GM12874 (cell line): ENCODE measurements around the gene POU2F3.
A peak's percentile ranks its signal among the peaks of the same experiment; 100 is the strongest.

Experiments
- CTCF ChIP-seq: IDR thresholded peaks from 2 replicates; pipeline ENCODE4 v1.5.1; 2011; ENCODE audit warnings: low read depth, mild to moderate bottlenecking, control low read depth, low read length, moderate library complexity; ENCODE audit not compliant: insufficient read depth

Gene POU2F3

GRCh38 chr11:120203626-120204025 is 36.3 kb upstream of the POU2F3 start:
- TF ChIP-seq CTCF, result no peak

GRCh38 chr11:120205596-120206161 is 34.3 kb upstream of the POU2F3 start:
- TF ChIP-seq CTCF, result no peak

GRCh38 chr11:120207512-120207911 is 32.4 kb upstream of the POU2F3 start:
- no peak for TF ChIP-seq CTCF

GRCh38 chr11:120208001-120208441 is 31.9 kb upstream of the POU2F3 start:
- no peak for TF ChIP-seq CTCF

- TF ChIP-seq CTCF, result no peak
Observed at GRCh38 chr11:120208777-120209176, 31.2 kb upstream of the POU2F3 start.

GRCh38 chr11:120209746-120210625 is 30.0 kb upstream of the POU2F3 start:
- TF ChIP-seq CTCF, result no peak

GRCh38 chr11:120210626-120211521 is 29.1 kb upstream of the POU2F3 start, which contains the start of gene OAF:
TSS of gene OAF (plus strand) at chr11:120211032. CDS start at chr11:120211280, 248 bp downstream.
- TF ChIP-seq CTCF, result 0 out of 2 replicates have a peak, but pooled peaks have one; percentile 1
